ENCODE results near the gene ANKRD44.

ANKRD44 gene

DNA sequence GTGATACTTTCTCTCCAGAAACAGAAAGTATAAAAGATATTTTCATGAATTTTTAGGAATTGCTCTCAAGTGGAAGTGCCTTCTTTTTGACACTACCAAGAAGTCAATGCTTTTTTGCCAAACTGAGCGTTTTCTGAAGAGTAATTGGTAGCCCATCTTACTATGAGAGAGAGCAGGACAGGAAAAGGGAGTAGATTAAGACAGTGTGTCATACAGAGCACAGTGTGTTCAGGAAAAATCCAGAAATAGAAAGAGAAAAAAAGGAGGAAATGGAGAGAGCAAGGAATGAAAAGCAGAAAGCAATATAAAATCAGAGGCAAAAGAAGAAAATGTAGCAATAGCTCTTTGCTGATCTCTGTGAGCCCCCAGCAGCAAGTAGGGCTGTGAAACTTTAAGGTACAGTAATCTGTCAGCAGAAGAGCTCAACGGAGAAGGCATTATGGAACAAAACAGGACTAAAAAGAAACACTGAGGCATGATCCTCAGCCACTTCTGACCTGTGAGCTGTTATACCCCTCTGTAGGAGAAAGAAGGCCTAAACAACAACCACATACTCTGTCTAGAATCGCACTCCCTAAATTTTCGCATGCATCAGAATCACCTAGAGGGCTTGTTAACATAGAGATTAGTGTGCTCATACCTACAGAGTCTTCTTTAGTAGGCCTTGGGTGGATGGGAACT is 369.0 kb downstream of the ANKRD44 start:
- H4K20me1 ChIP-seq = no peaks in the 10 kb centered on the region
- H3K4me3 ChIP-seq = no peak overlapping the region
- no peaks in the 10 kb centered on the region for H3K4me1 ChIP-seq
- H3K4me2 ChIP-seq = no peak overlapping the region
- no peak for TF ChIP-seq Cebpa-rat (IDR thresholded peaks at IDR 0.05)
- no peaks in the 10 kb centered on the region for H3K36me3 ChIP-seq
- no peak overlapping the region for H3K9ac ChIP-seq
- no peaks in the 10 kb centered on the region for H3K27me3 ChIP-seq
- H3K9me3 ChIP-seq = no peaks in the 10 kb centered on the region
- no peak overlapping the region for H3K27ac ChIP-seq

DNA sequence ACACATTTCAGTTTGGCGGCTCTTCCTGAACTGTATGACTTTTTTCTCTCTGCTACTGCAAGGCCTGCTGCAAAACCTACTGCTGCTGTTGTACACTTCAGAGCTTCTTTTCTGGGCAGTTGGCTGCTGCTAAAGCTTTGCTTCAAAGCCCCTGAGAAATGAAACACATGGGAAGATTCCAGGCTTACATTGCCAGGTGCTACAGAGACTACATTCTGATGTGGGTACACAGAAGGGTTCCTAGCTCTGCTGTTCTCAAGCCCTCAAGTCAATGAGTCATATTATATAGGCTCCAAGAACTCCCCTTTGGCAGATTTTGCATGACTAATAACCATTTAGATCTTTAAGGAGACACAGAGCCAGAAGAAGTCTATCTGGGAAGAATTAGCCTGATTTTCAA is 371.2 kb downstream of the ANKRD44 start:
- no peak for TF ChIP-seq Cebpa-rat (IDR thresholded peaks at IDR 0.05)
- Histone ChIP-seq H3K36me3 (no peaks in the 10 kb centered on the region), H4K20me1 (no peaks in the 10 kb centered on the region), H3K9me3 (no peaks in the 10 kb centered on the region), H3K27me3 (no peaks in the 10 kb centered on the region), H3K27ac (no peak overlapping the region), H3K4me2 (no peak overlapping the region), H3K9ac (no peak overlapping the region), H3K4me3 (no peak overlapping the region), H3K4me1 (no peaks in the 10 kb centered on the region)

Measured in BLaER1 (cell line).